B cell (primary cell): ENCODE measurements around the gene VAV3. TPM values are rescaled to one million over a fixed set of nuclear protein-coding genes. Genes with fewer than 3 reads are reported as not detected.

Experiments
- ATAC-seq: fragments of 200-7000 bp; cut with Tn5 transposase; one replicate; pipeline ENCODE4 v1.10.0; 2021; ENCODE audit warnings: low read depth, mild to moderate bottlenecking, moderate number of reproducible peaks, moderate library complexity
- CTCF ChIA-PET: fragments of 350-600 bp; sonication (Branson Sonifier 250); formaldehyde crosslinking; loops from one replicate; lab custom pipeline; 2021; ENCODE audit warnings: antibody characterized with exemption, inconsistent platforms; lab: Charles Lee
- POLR2A ChIA-PET: fragments of 350-600 bp; sonication (Branson Sonifier 250); formaldehyde crosslinking; loops from one replicate; lab custom pipeline; 2021; ENCODE audit warnings: antibody characterized with exemption; lab: Charles Lee
- DNase-seq: peaks from one replicate; pipeline ENCODE4 v3.0.0; 2013
- H2AFZ ChIP-seq: 2 replicates; pipeline ENCODE4 v1.6.1; 2012; ENCODE audit warnings: mild to moderate bottlenecking, low read depth, low read length; ENCODE audit not compliant: insufficient read depth, poor library complexity, severe bottlenecking
- H3K27ac ChIP-seq, 2 donors: 1 replicate in 1 of 2; 2 replicates in 1 of 2; pipeline ENCODE4 v1.5.1; 2012 to 2013; ENCODE audit warnings: low read length in 2 of 2, mild to moderate bottlenecking in 2 of 2, moderate library complexity in 1 of 2
- H3K27me3 ChIP-seq, 4 experiments: fragments of 200-600 bp in 1 of 4; sonication (generic) in 1 of 4; replicated peaks in 1 of 4; 1 replicate in 2 of 4; 2 replicates in 2 of 4; pipeline versions ENCODE4 v1.6.1 to v1.7.0; 2013 to 2016; ENCODE audit warnings: low read length in 3 of 4, mild to moderate bottlenecking in 2 of 4, mixed read lengths in 1 of 4, moderate library complexity in 1 of 4; ENCODE audit not compliant: insufficient read depth in 4 of 4, control insufficient read depth in 3 of 4; ENCODE audit errors: control extremely low read depth in 1 of 4
- H3K36me3 ChIP-seq, 2 experiments: replicated peaks in 1 of 2; 1 replicate in 1 of 2; 2 replicates in 1 of 2; pipeline versions ENCODE4 v1.6.1 to v1.7.1; 2013; ENCODE audit warnings: low read length in 1 of 2; ENCODE audit not compliant: insufficient read depth in 2 of 2, control insufficient read depth in 1 of 2; ENCODE audit errors: control extremely low read depth in 1 of 2, extremely low read depth in 1 of 2
- H3K4me1 ChIP-seq, 2 donors: fragments of 200-600 bp in 1 of 2; sonication (generic) in 1 of 2; 1 replicate in 1 of 2; 2 replicates in 1 of 2; pipeline versions ENCODE4 v1.5.1 to v1.6.1; 2013 to 2017; ENCODE audit warnings: low read length in 2 of 2; ENCODE audit not compliant: control insufficient read depth in 2 of 2, insufficient read depth in 2 of 2
- H3K4me2 ChIP-seq: replicated peaks from 2 replicates; pipeline ENCODE3; 2012; ENCODE audit warnings: mild to moderate bottlenecking, low read depth, low read length; ENCODE audit not compliant: poor library complexity, severe bottlenecking
- H3K4me3 ChIP-seq, 5 experiments: fragments of 200-600 bp in 1 of 5; sonication (generic) in 1 of 5; 1 replicate in 3 of 5; 2 replicates in 2 of 5; pipeline versions ENCODE4 v1.5.1 to v1.7.0; 2011 to 2016; ENCODE audit warnings: low read length in 4 of 5, mild to moderate bottlenecking in 4 of 5, low read depth in 2 of 5, control low read depth in 1 of 5, moderate library complexity in 1 of 5; ENCODE audit not compliant: insufficient read depth in 1 of 5; ENCODE audit errors: control extremely low read depth in 1 of 5, extremely low read depth in 1 of 5
- H3K79me2 ChIP-seq: fragments of 200-600 bp; sonication (generic); one replicate; pipeline ENCODE4 v1.6.0; 2016; ENCODE audit warnings: low read length; ENCODE audit not compliant: control insufficient read depth, insufficient read depth
- H3K9ac ChIP-seq: fragments of 200-600 bp; sonication (generic); 2 replicates; pipeline ENCODE4 v1.6.1; 2017; ENCODE audit warnings: mild to moderate bottlenecking, low read length, moderate library complexity
- H3K9me3 ChIP-seq, 3 donors: one replicate each; pipeline versions ENCODE4 v1.6.1 to v1.7.1; 2013; ENCODE audit warnings: low read length in 2 of 3; ENCODE audit not compliant: control insufficient read depth in 2 of 3, insufficient read depth in 1 of 3; ENCODE audit errors: control extremely low read depth in 1 of 3
- H4K20me1 ChIP-seq: 2 replicates; pipeline ENCODE4 v1.6.0; 2012; ENCODE audit warnings: mild to moderate bottlenecking, low read length; ENCODE audit not compliant: insufficient read depth, control insufficient read depth, poor library complexity, severe bottlenecking
- H3K27ac Mint-ChIP-seq: one replicate; pipeline ENCODE4 v1.8.0; 2021; ENCODE audit warnings: mixed read lengths
- H3K27me3 Mint-ChIP-seq: one replicate; pipeline ENCODE4 v1.8.0; 2021; ENCODE audit warnings: mixed read lengths
- H3K4me1 Mint-ChIP-seq: one replicate; pipeline ENCODE4 v1.8.0; 2021; ENCODE audit warnings: mixed read lengths
- H3K4me3 Mint-ChIP-seq: one replicate; pipeline ENCODE4 v1.8.0; 2021; ENCODE audit warnings: mixed read lengths
- H3K9me3 Mint-ChIP-seq: one replicate; pipeline ENCODE4 v1.8.0; 2022; ENCODE audit warnings: mixed read lengths; ENCODE audit not compliant: insufficient read depth
- CTCF ChIP-seq: fragments of 200-600 bp; IDR thresholded peaks from one replicate; pipeline ENCODE4 v1.8.0; 2022; ENCODE audit warnings: antibody characterized with exemption, mild to moderate bottlenecking
- EZH2 ChIP-seq: IDR thresholded peaks from 2 replicates; pipeline ENCODE4 v1.6.1; 2012; ENCODE audit warnings: borderline replicate concordance, low read depth, mild to moderate bottlenecking, moderate library complexity, low read length; ENCODE audit not compliant: insufficient read depth, poor library complexity, severe bottlenecking
- WGBS: methylation state at CpG from one replicate; pipeline ENCODE4 v1.1.5; 2013; ENCODE audit warnings: missing lambda C conversion rate; ENCODE audit not compliant: insufficient coverage; 5-methylcytosine and 5-hydroxymethylcytosine counted together
- intact Hi-C: fragments of 100-400 bp; cut with micrococcal nuclease; formaldehyde crosslinking; loops from one replicate; pipeline ENCODE4 v1.10.0; 2022
- polyA plus RNA-seq: library from polyadenylated mRNA; depleted of rRNA; stranded (reverse); fragments of >200 nt; gene quantifications from 2 replicates; pipeline ENCODE4 v1.2.3, GENCODE V29; 2012
- total RNA-seq, 2 donors: library from RNA; stranded (reverse); fragments of 120-200 nt in 1 of 2; gene quantifications; 1 replicate in 1 of 2; 2 replicates in 1 of 2; pipeline versions ENCODE4 v1.2.3 to v1.2.4, GENCODE V29; 2013 to 2022

VAV3 gene
- total and polyA plus RNA-seq, 2 donors (not counting 1 experiment from before 2014, with no cell fraction given) = 14.8 to 32.5 TPM

GRCh38 chr1:107776900-107777663 lies 187.9 kb downstream of the VAV3 start:
- H3K4me2 ChIP-seq = peak overlapping the region; percentile 47
- H3K27ac ChIP-seq = peak overlapping the region; percentile 54 to 90
- peak overlapping the region; percentile 64 for H3K27ac Mint-ChIP-seq

More at GRCh38 chr1:107776900-107777663, 187.9 kb downstream of the VAV3 start:
- POLR2A ChIA-PET = no interaction called here
- Histone ChIP-seq H3K9ac (peak overlapping the region; percentile 44), H2AFZ (peak overlapping the region; percentile 44), H3K4me1 (peaks cover 15 to 20% of the 10 kb centered on the region in 2 donors), H3K9me3 (no peaks in the 10 kb centered on the region), H3K36me3 (peaks cover 5 to 27% of the 10 kb centered on the region in 2 experiments), H3K4me3 (peak overlapping the region in 1 of 5 experiments; percentile 3), H3K27me3 (no peaks in the 10 kb centered on the region), H3K79me2 (peaks cover 53% of the 10 kb centered on the region), H4K20me1 (peaks cover 5% of the 10 kb centered on the region)
- H3K27me3 Mint-ChIP-seq = no peaks in the 10 kb centered on the region
- no peaks in the 10 kb centered on the region for H3K9me3 Mint-ChIP-seq
- ATAC-seq (peak; percentile 82), DNase-seq (peak; percentile 75)
- intact Hi-C loops = no loop called here
- TF ChIP-seq EZH2 = no peak
- TF ChIP-seq CTCF = no peak
- H3K4me1 Mint-ChIP-seq = peaks cover 24% of the 10 kb centered on the region
- CTCF ChIA-PET = interaction anchor here (1.0 to 18.2 kb wide), 6 partner anchors 16 to 424 kb away, joined by 3 to 709 read pairs (median 5); partner anchors contain the start of gene VAV3
- 16% methylated on average over 3 of the region's 4 CpGs for WGBS
- peak overlapping the region; percentile 40 for H3K4me3 Mint-ChIP-seq
